Upper lobe of left lung (tissue), 4 donors: ENCODE results near the gene TSC22D2.

ENCODE experiments used
- CTCF ChIP-seq, 6 experiments: fragments of 450-650 bp in 4 of 6; fragments of 200-600 bp in 2 of 6; sonication (generic) in 2 of 6; IDR thresholded peaks; one replicate each; pipeline ENCODE4 v1.5.1; 2016 to 2019; ENCODE audit warnings: antibody characterized with exemption in 6 of 6
- EP300 ChIP-seq, 4 donors: sonication (generic); formaldehyde crosslinking; IDR thresholded peaks; one replicate each; pipeline ENCODE4 v1.5.1; 2017; ENCODE audit warnings: antibody characterized with exemption in 4 of 4, control low read depth in 2 of 4
- POLR2A ChIP-seq, 4 donors: fragments of 450-650 bp; IDR thresholded peaks; one replicate each; pipeline ENCODE4 v1.5.1; 2016 to 2017; ENCODE audit warnings: antibody characterized with exemption in 4 of 4, mild to moderate bottlenecking in 2 of 4
- POLR2AphosphoS5 ChIP-seq, 2 donors: sonication (generic); formaldehyde crosslinking; IDR thresholded peaks; one replicate each; pipeline ENCODE4 v1.5.1; 2017; ENCODE audit warnings: antibody characterized with exemption in 2 of 2

- TF ChIP-seq CTCF (IDR thresholded peaks at IDR 0.05) = no peak
- no peak for TF ChIP-seq POLR2A (IDR thresholded peaks at IDR 0.05)
- TF ChIP-seq POLR2AphosphoS5 (IDR thresholded peaks at IDR 0.05) = no peak
- no peak for TF ChIP-seq EP300 (IDR thresholded peaks at IDR 0.05)
These were observed 4.6 kb downstream of the TSC22D2 start for GRCh38 chr3:150412561-150413231.
